CD4-positive, CD25-positive, alpha-beta regulatory T cell (primary cell): ENCODE results near the gene ERO1A. TPM values are rescaled to one million over a fixed set of nuclear protein-coding genes. Genes with fewer than 3 reads are reported as not detected.
A peak's percentile ranks its signal among the peaks of the same experiment; 100 is the strongest.

ENCODE experiments used
- ATAC-seq, 2 donors: fragments of 150-1000 bp; cut with Tn5 transposase; one replicate each; pipeline ENCODE4 v1.10.0; 2021; ENCODE audit warnings: low read depth in 2 of 2, moderate number of reproducible peaks in 2 of 2, moderate library complexity in 1 of 2
- DNase-seq, 3 donors: peaks; one replicate each; pipeline versions ENCODE4 v3.0.0 to v3.0.0-alpha.2; 2012 to 2022; ENCODE audit warnings: mixed read lengths in 1 of 3
- H3K27ac ChIP-seq: one replicate; pipeline ENCODE4 v1.7.0; 2013; ENCODE audit warnings: mild to moderate bottlenecking, low read length; ENCODE audit not compliant: insufficient read depth, poor library complexity, severe bottlenecking
- H3K27me3 ChIP-seq: one replicate; pipeline ENCODE4 v1.7.0; 2013; ENCODE audit warnings: low read length; ENCODE audit not compliant: control insufficient read depth, insufficient read depth
- H3K36me3 ChIP-seq: one replicate; pipeline ENCODE4 v1.7.0; 2013; ENCODE audit warnings: mild to moderate bottlenecking, low read length, moderate library complexity; ENCODE audit not compliant: control insufficient read depth, insufficient read depth
- H3K4me1 ChIP-seq: 2 replicates; pipeline ENCODE4 v1.7.0; 2013; ENCODE audit warnings: mild to moderate bottlenecking, low read length; ENCODE audit not compliant: insufficient read depth, control insufficient read depth, poor library complexity, severe bottlenecking
- H3K4me3 ChIP-seq: one replicate; pipeline ENCODE4 v1.7.0; 2013; ENCODE audit warnings: low read depth, mild to moderate bottlenecking, low read length, moderate library complexity
- H3K9me3 ChIP-seq, 2 experiments: 1 replicate in 1 of 2; 2 replicates in 1 of 2; pipeline ENCODE4 v1.7.0; 2013; ENCODE audit warnings: low read length in 2 of 2, mild to moderate bottlenecking in 1 of 2, moderate library complexity in 1 of 2; ENCODE audit not compliant: control insufficient read depth in 2 of 2
- H3K27ac Mint-ChIP-seq, 3 donors: one replicate each; pipeline ENCODE4 v1.8.0; 2020 to 2022; ENCODE audit warnings: mild to moderate bottlenecking in 3 of 3, mixed read lengths in 3 of 3, moderate library complexity in 2 of 3
- H3K27me3 Mint-ChIP-seq: one replicate; pipeline ENCODE4 v1.8.0; 2022; ENCODE audit warnings: mild to moderate bottlenecking, mixed read lengths
- H3K36me3 Mint-ChIP-seq: one replicate; pipeline ENCODE4 v1.8.0; 2020; ENCODE audit warnings: mixed read lengths
- H3K4me1 Mint-ChIP-seq, 4 donors: one replicate each; pipeline ENCODE4 v1.8.0; 2020 to 2022; ENCODE audit warnings: mixed read lengths in 4 of 4, mild to moderate bottlenecking in 1 of 4
- H3K4me3 Mint-ChIP-seq, 4 donors: one replicate each; pipeline ENCODE4 v1.8.0; 2020 to 2022; ENCODE audit warnings: mild to moderate bottlenecking in 4 of 4, mixed read lengths in 4 of 4, moderate library complexity in 3 of 4
- H3K9me3 Mint-ChIP-seq, 7 donors: one replicate each; pipeline ENCODE4 v1.8.0; 2020 to 2022; ENCODE audit warnings: mixed read lengths in 7 of 7, mild to moderate bottlenecking in 3 of 7, moderate library complexity in 2 of 7
- polyA plus RNA-seq, 4 donors: library from polyadenylated mRNA; unstranded; fragments of 300-500 nt; fragmentation: Illumina TruSeq; gene quantifications; one replicate each; pipeline ENCODE4 v1.2.3, GENCODE V29; 2021
- total RNA-seq: library from RNA; stranded (reverse); gene quantifications from one replicate; pipeline ENCODE4 v1.2.3, GENCODE V29; 2022

The ERO1A gene
- total and polyA plus RNA-seq, 5 donors from 2014 or later, result 48.3 to 72.9 (median 64.4) TPM

DNA sequence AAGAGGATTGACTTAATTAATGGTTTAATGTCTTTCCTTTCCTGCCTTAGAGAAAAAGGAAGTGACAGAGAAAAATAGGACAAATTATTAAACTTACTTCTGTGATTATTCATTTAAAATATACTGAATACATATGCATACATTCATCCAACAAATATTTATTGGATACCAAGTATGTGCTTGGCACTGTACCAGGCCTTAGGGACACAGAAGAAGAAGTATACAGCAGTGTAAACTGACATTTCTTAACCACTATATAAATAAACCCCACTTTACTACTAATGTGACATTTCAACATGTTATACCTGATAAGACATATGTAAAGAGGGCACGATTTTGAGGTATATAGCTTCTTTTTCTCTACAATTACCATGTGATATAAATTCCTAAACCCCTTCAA, 53.6 kb downstream of the ERO1A start:
- ATAC-seq, result no peak
- peaks cover 66% of the 10 kb centered on the region for H3K36me3 ChIP-seq
- no peak overlapping the region for H3K27ac ChIP-seq
- no peaks in the 10 kb centered on the region for H3K9me3 ChIP-seq
- H3K4me3 ChIP-seq, result no peak overlapping the region
- Mint-ChIP-seq H3K27ac (no peak overlapping the region), H3K4me1 (no peaks in the 10 kb centered on the region), H3K36me3 (peaks cover 29% of the 10 kb centered on the region), H3K4me3 (no peak overlapping the region), H3K9me3 (peaks cover 0 to 9% (median 5%) of the 10 kb centered on the region in 7 donors), H3K27me3 (no peaks in the 10 kb centered on the region)
- H3K27me3 ChIP-seq, result no peaks in the 10 kb centered on the region
- no peak for DNase-seq
- H3K4me1 ChIP-seq, result no peaks in the 10 kb centered on the region

DNA sequence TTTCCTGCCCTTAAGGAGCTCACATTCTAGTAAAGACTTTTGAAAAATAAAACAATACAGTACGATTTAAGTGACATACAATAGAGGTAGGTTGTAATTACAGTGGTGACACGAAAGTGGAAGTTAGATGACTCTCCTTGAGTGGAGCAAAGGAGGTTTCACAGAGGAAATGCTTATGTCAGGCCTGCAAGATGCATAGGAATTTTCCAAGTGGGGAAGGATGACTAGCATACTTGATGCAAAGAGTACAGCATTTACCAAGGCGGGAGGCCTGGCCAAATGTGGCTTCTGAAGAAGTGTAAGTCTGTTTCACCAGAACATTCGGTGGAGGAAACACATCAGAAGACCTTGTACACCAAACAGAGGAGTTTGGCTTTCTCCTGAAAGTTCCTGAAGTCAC, 55.2 kb downstream of the ERO1A start:
- ATAC-seq, result no peak
- Mint-ChIP-seq H3K36me3 (peaks cover 20% of the 10 kb centered on the region), H3K9me3 (peaks cover 0 to 9% (median 3%) of the 10 kb centered on the region in 7 donors), H3K4me1 (no peaks in the 10 kb centered on the region), H3K27ac (no peak overlapping the region), H3K27me3 (no peaks in the 10 kb centered on the region), H3K4me3 (no peak overlapping the region)
- H3K36me3 ChIP-seq, result peaks cover 51% of the 10 kb centered on the region
- no peak for DNase-seq
- H3K4me3 ChIP-seq, result no peak overlapping the region
- no peaks in the 10 kb centered on the region for H3K4me1 ChIP-seq
- H3K27ac ChIP-seq, result no peak overlapping the region
- H3K9me3 ChIP-seq, result no peaks in the 10 kb centered on the region
- H3K27me3 ChIP-seq, result no peaks in the 10 kb centered on the region

DNA sequence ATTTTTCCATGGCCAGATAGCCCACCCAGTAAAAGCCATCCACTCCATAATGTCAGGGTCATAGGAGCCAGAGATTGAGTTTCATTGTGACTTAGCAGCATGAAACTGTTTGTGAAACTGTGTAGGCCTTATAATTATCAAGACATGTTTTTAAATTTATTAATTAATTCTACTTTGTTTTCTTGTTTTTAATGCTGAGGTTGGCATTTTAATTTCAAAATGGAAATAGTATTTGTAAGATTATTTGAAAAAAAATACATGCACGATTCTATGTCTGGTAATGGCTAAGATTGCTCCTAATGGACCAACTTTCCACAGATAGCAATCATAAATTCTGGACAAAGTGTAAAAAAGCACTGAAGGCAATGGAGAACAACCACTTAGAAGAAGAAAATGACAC, 75.7 kb downstream of the ERO1A start:
- Mint-ChIP-seq H3K27me3 (peaks cover 25% of the 10 kb centered on the region), H3K4me1 (no peaks in the 10 kb centered on the region), H3K4me3 (no peak overlapping the region), H3K27ac (no peak overlapping the region), H3K9me3 (no peaks in the 10 kb centered on the region), H3K36me3 (no peaks in the 10 kb centered on the region)
- Histone ChIP-seq H3K4me1 (no peaks in the 10 kb centered on the region), H3K27ac (no peak overlapping the region), H3K9me3 (no peaks in the 10 kb centered on the region), H3K36me3 (no peaks in the 10 kb centered on the region), H3K4me3 (no peak overlapping the region), H3K27me3 (peaks cover 3% of the 10 kb centered on the region)
- DNase-seq (no peak), ATAC-seq (no peak)

DNA sequence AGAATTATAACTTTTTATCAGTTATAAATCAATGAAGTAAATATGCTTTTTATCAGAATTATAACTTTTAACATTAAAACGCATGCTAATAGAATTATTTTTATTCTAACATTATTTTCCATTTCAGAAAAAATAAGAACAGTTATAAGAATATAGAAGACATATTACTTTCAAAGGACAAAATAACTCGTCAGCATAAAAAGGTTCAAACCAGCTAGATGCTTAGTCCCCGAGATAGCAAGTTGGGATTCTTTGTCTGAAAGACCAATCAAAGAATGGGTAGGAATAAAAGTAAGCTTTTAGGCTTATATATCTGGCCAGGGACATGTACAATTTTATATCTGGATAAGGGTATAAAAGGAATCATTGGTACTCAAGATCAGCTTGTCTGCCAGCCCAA, 76.8 kb downstream of the ERO1A start:
- Mint-ChIP-seq H3K36me3 (no peaks in the 10 kb centered on the region), H3K4me1 (no peaks in the 10 kb centered on the region), H3K4me3 (no peak overlapping the region), H3K27me3 (peaks cover 26% of the 10 kb centered on the region), H3K27ac (no peak overlapping the region), H3K9me3 (no peaks in the 10 kb centered on the region)
- no peaks in the 10 kb centered on the region for H3K9me3 ChIP-seq
- H3K27ac ChIP-seq, result no peak overlapping the region
- no peak for DNase-seq
- H3K36me3 ChIP-seq, result no peaks in the 10 kb centered on the region
- H3K4me3 ChIP-seq, result no peak overlapping the region
- H3K4me1 ChIP-seq, result no peaks in the 10 kb centered on the region
- H3K27me3 ChIP-seq, result peaks cover 3% of the 10 kb centered on the region
- no peak for ATAC-seq

DNA sequence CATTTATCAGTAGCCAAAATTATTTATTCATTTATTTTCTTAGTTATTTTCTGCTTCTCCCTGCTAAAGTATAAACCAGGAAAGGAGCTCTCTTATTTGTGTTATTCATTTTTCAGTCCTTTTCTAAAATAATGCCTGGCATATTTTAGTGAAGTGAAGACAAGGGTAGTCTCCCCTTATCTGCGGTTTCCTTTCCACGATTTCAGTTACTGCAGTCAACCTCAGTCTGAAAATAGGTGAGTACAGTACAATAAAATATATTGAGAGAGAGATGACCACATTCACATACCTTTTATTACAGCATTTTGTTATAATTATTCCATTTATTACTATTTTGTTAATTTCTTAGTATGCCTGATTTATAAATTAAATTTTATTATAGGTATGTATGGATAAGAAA, 85.2 kb downstream of the ERO1A start:
- H3K27ac Mint-ChIP-seq, result no peak overlapping the region
- H3K27me3 ChIP-seq, result peaks cover 5% of the 10 kb centered on the region
- H3K4me3 Mint-ChIP-seq, result no peak overlapping the region

DNA sequence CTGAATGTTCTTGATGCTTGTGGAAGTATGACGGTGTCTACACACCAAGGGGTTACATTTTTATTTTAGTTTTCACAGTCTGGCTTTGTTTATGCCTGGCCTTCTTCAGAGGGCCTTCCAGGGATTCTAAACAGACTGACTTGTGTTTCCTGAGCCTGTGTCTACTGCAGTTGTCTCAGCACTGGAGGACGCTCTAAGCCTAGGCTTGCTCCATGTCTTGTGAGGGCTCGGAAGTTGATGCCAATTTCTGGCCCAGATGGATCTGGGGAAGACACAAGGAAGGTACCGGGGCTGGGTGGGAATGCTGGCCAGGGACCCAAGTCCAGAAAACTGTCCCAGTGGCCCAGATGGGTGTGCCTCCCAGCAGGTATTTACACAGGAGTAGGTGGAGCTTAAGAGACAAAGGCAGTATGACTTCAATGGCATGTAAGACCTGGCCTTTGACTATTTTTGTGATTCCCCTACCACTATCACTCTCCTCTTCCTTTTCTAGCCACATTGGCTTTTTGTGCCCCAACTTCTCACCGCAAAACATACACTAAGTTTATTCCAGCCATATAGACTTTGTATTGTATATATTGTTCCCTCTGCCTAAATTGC, 85.8 kb downstream of the ERO1A start:
- Mint-ChIP-seq H3K36me3 (peaks cover 3% of the 10 kb centered on the region), H3K27ac (no peak overlapping the region), H3K4me1 (no peaks in the 10 kb centered on the region), H3K9me3 (peaks cover 0 to 12% (median 2%) of the 10 kb centered on the region in 7 donors), H3K4me3 (no peak overlapping the region), H3K27me3 (peaks cover 31% of the 10 kb centered on the region)
- Histone ChIP-seq H3K4me1 (no peaks in the 10 kb centered on the region), H3K27me3 (peaks cover 5% of the 10 kb centered on the region), H3K27ac (no peak overlapping the region), H3K36me3 (no peaks in the 10 kb centered on the region), H3K4me3 (no peak overlapping the region), H3K9me3 (no peaks in the 10 kb centered on the region)
- no peak for DNase-seq
- no peak for ATAC-seq

More for the DNA sequence above, 85.2 kb downstream of the ERO1A start:
- Histone ChIP-seq H3K4me1 (no peaks in the 10 kb centered on the region), H3K27ac (no peak overlapping the region), H3K9me3 (no peaks in the 10 kb centered on the region), H3K36me3 (no peaks in the 10 kb centered on the region), H3K4me3 (no peak overlapping the region)
- DNase-seq (no peak), ATAC-seq (no peak)
- Mint-ChIP-seq H3K4me1 (no peaks in the 10 kb centered on the region), H3K36me3 (peaks cover 3% of the 10 kb centered on the region), H3K27me3 (peaks cover 32% of the 10 kb centered on the region), H3K9me3 (peaks cover 0 to 8% (median under 1%) of the 10 kb centered on the region in 7 donors)

DNA sequence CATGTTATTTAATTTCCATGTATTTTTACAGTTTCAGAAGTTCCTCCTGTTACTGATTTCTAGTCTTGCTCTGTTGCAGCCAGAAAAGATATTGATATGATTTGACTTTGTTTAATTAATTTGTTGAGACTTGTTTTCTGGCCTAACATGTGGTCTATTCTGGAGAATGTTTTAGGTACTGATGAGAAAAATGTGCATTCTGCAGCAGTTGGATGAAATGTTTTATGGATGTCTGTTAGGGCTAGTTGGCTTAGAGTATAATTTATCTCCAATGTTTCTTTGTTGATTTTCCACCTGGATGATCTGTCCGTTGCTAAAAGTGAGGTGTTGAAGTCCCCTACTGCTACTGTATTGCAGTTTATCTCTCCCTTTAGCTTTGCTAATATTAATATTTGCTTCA, 88.3 kb downstream of the ERO1A start:
- peaks cover 0 to 3% (median 0%) of the 10 kb centered on the region in 4 donors for H3K4me1 Mint-ChIP-seq
- no peak overlapping the region for H3K4me3 Mint-ChIP-seq
- DNase-seq, result no peak
- ATAC-seq, result no peak
- Histone ChIP-seq H3K4me3 (no peak overlapping the region), H3K36me3 (no peaks in the 10 kb centered on the region), H3K9me3 (no peaks in the 10 kb centered on the region), H3K4me1 (no peaks in the 10 kb centered on the region), H3K27ac (no peak overlapping the region), H3K27me3 (peaks cover 5% of the 10 kb centered on the region)
- H3K36me3 Mint-ChIP-seq, result no peaks in the 10 kb centered on the region
- peaks cover 43% of the 10 kb centered on the region for H3K27me3 Mint-ChIP-seq
- H3K9me3 Mint-ChIP-seq, result peaks cover 0 to 12% (median 2%) of the 10 kb centered on the region in 7 donors
- H3K27ac Mint-ChIP-seq, result no peak overlapping the region

DNA sequence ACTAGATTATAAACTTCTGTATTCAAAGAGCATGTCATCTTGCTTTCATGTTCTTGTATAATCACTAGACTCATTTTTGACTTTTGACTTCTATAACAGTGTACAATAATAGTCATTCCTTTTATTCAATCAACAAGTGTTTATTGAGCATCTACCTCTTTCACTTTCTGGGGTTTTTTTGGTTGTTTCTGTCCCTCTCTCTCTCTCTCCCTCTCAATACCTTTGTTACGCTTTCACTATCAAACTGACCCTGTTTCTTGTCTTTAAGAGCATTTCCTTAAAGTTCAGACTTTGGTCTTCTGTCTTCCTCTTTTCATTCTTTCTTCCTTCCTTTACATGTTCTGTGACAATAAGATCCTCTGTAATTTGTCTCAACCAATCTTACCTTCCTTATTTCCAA, 93.2 kb downstream of the ERO1A start:
- Histone ChIP-seq H3K4me3 (no peak overlapping the region), H3K27ac (no peak overlapping the region), H3K27me3 (peaks cover 10% of the 10 kb centered on the region), H3K9me3 (no peaks in the 10 kb centered on the region), H3K36me3 (no peaks in the 10 kb centered on the region), H3K4me1 (no peaks in the 10 kb centered on the region)
- Mint-ChIP-seq H3K36me3 (no peaks in the 10 kb centered on the region), H3K4me3 (no peak overlapping the region), H3K27ac (peak overlapping the region in 1 of 3 donors; percentile 70), H3K9me3 (peaks cover 0 to 12% (median 2%) of the 10 kb centered on the region in 7 donors), H3K4me1 (peaks cover 0 to 3% (median 0%) of the 10 kb centered on the region in 4 donors), H3K27me3 (peaks cover 40% of the 10 kb centered on the region)
- DNase-seq, result peak in 1 of 3 donors; percentile 2
- ATAC-seq, result no peak
